ENCODE data around the gene ANKH. TPM values are rescaled to one million over a fixed set of nuclear protein-coding genes. Genes with fewer than 3 reads are reported as not detected.

ANKH gene
- total RNA-seq, 6 donors from 2014 or later = 17.2 to 66.7 (median 24.5) TPM

DNA sequence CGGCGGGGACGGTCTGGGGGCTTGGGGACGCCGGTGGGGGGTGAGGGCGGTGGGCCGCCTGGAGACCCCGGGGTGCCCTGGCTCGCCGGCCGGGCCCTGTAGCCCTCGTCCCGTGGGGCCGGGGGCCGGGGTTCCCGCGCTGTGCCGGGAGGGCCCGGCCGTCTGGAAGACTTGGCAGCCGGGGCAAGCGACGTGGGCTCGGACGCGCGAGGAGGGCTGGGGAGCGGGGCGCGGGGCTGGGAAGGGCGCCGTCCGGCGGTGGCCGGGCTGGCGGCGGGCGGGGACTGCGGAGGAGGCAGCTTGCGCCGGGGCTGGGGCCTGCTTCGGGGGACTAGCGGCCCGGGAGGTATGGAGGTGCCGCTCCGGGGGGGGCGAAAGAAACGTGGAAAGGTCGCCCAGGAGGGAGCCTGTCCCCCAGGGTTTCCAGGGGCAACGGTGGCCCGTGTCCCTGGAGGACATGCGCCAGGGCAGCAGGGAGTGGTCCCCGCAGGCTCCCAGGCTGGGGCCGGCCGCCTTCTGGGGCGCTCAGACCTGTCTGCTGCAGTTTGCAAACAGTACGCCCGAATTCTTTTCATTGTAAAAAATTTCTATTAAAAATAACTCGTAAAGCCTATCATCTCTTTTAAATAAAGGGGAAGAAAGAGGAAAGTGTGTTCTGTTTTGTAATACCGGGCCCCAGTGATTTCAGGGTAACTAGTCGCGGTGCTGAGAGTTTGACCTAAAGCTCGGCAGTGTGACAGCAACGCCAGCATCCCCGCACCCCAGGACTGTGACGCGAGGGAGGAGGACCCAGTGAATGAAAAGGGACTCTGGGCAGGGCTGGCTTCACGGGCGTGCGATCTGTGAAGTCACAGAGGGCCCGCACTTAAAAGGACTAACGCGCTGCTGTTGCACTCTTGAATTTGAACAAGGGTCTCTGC, 752 bp upstream of the ANKH start:
- no peaks in the 10 kb centered on the region for H3K9me3 ChIP-seq
- DNase-seq = peak; percentile 77 to 94
- no peaks in the 10 kb centered on the region for H3K36me3 ChIP-seq
- TF ChIP-seq CTCF (IDR thresholded peaks at IDR 0.05) = no peak
- peak in 1 of 2 donors; percentile 55 for TF ChIP-seq POLR2AphosphoS5 (IDR thresholded peaks at IDR 0.05)
- no peak for TF ChIP-seq EP300 (IDR thresholded peaks at IDR 0.05)
- TF ChIP-seq POLR2A (IDR thresholded peaks at IDR 0.05) = peak in 2 of 4 donors; percentile 23 to 47
- WGBS, 2 donors = 1 to 2% methylated on average over 36 to 59 of the region's 73 CpGs
- peak overlapping the region; percentile 53 to 93 (median 75) for H3K4me3 ChIP-seq
- H3K27ac ChIP-seq = peak overlapping the region; percentile 86 to 95 (median 90)
- ATAC-seq (ENCODE audit: low FRiP score in 2 of 2) = peak; percentile 74 to 81
- peaks cover 11 to 22% (median 16%) of the 10 kb centered on the region in 4 donors for H3K4me1 ChIP-seq
- no peaks in the 10 kb centered on the region for H3K27me3 ChIP-seq

GRCh38 chr5:14870337-14871213, 1.0 kb downstream of the ANKH start:
- Histone ChIP-seq H3K9me3 (no peaks in the 10 kb centered on the region), H3K4me1 (peaks cover 11 to 22% (median 16%) of the 10 kb centered on the region in 4 donors), H3K27ac (peak overlapping the region in 3 of 4 donors; percentile 70 to 95 (median 80)), H3K27me3 (no peaks in the 10 kb centered on the region), H3K4me3 (peak overlapping the region; percentile 70 to 93 (median 75)), H3K36me3 (no peaks in the 10 kb centered on the region)
- DNase-seq = peak in 1 of 2 donors; percentile 20
- no peak for TF ChIP-seq EP300 (IDR thresholded peaks at IDR 0.05)
- no peak for TF ChIP-seq POLR2A (IDR thresholded peaks at IDR 0.05)
- no peak for TF ChIP-seq CTCF (IDR thresholded peaks at IDR 0.05)
- TF ChIP-seq POLR2AphosphoS5 (IDR thresholded peaks at IDR 0.05) = no peak
- 7 to 17% methylated on average over 21 of the region's 21 CpGs for WGBS, 2 donors
- ATAC-seq (ENCODE audit: low FRiP score in 2 of 2) = no peak

- Histone ChIP-seq H3K27me3 (no peaks in the 10 kb centered on the region), H3K4me3 (peak overlapping the region in 3 of 4 donors; percentile 74 to 93 (median 76)), H3K27ac (no peak overlapping the region), H3K9me3 (no peaks in the 10 kb centered on the region), H3K4me1 (peaks cover 11 to 22% (median 16%) of the 10 kb centered on the region in 4 donors), H3K36me3 (no peaks in the 10 kb centered on the region)
- DNase-seq (no peak), ATAC-seq (ENCODE audit: low FRiP score in 2 of 2) (no peak)
- no peak for TF ChIP-seq CTCF (IDR thresholded peaks at IDR 0.05)
- no peak for TF ChIP-seq POLR2A (IDR thresholded peaks at IDR 0.05)
- TF ChIP-seq POLR2AphosphoS5 (IDR thresholded peaks at IDR 0.05) = no peak
- TF ChIP-seq EP300 (IDR thresholded peaks at IDR 0.05) = no peak
- WGBS, 2 donors = 48 to 61% methylated on average over 9 of the region's 9 CpGs
Measured at GRCh38 chr5:14869668-14870164, 1.9 kb downstream of the ANKH start.

DNA sequence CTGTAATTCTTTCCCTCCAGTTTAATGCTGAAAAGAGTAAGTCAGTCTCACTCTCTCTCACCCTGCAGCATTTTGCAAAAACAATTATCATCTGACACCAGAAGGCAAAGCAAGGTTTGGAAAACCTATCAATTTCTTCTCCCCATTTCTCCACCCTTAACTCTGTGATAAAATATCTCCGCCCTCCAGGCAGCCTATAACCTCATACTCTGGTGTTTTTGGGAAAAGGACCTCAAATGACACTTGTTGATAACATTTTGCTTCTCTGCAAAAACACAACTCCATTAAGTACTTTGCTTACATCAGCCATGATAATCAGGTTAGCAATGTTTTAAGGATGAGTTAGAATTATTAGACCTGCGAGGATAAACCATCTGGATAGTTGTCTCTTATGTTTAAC, 2.3 kb downstream of the ANKH start:
- Histone ChIP-seq H3K27ac (no peak overlapping the region), H3K36me3 (no peaks in the 10 kb centered on the region), H3K4me3 (peak overlapping the region in 1 of 4 donors; percentile 93), H3K9me3 (no peaks in the 10 kb centered on the region), H3K4me1 (peaks cover 11 to 22% (median 16%) of the 10 kb centered on the region in 4 donors), H3K27me3 (no peaks in the 10 kb centered on the region)
- TF ChIP-seq POLR2A (IDR thresholded peaks at IDR 0.05) (no peak), POLR2AphosphoS5 (IDR thresholded peaks at IDR 0.05) (no peak), EP300 (IDR thresholded peaks at IDR 0.05) (no peak), CTCF (IDR thresholded peaks at IDR 0.05) (no peak)
- ATAC-seq (ENCODE audit: low FRiP score in 2 of 2) = no peak
- no peak for DNase-seq
- WGBS, 2 donors = 86 to 96% methylated on average over 2 of the region's 2 CpGs
